SHP77 treated with DMSO at 0.1 percent for 48 hours (cell line): ENCODE measurements around the gene ANKRD16.
"Not testable (repeated sequence)": the region's sequence is repeated elsewhere in the genome, so short reads cannot be mapped to it uniquely, and the experiment has no call there.

Experiments used
- DNase-seq: peaks from one replicate; lab custom pipeline; 2025; lab: John Stamatoyannopoulos, UW

The ANKRD16 gene

GRCh38 chr10:5903563-5903962 lies 13.9 kb upstream of the ANKRD16 start:
- DNase-seq = no peak

- DNase-seq = no peak
Observed at GRCh38 chr10:5902511-5903274, 13.0 kb upstream of the ANKRD16 start.

- no peak for DNase-seq
Observed at GRCh38 chr10:5900247-5900646, 10.6 kb upstream of the ANKRD16 start.

GRCh38 chr10:5898163-5898562 lies 8.5 kb upstream of the ANKRD16 start:
- DNase-seq = no peak

- no peak for DNase-seq
Observed at GRCh38 chr10:5897504-5897903, 7.8 kb upstream of the ANKRD16 start.

GRCh38 chr10:5897053-5897340 lies 7.3 kb upstream of the ANKRD16 start:
- no peak for DNase-seq

GRCh38 chr10:5896208-5897052 lies 6.7 kb upstream of the ANKRD16 start:
- DNase-seq = no peak

GRCh38 chr10:5895804-5896203 lies 6.1 kb upstream of the ANKRD16 start:
- no peak for DNase-seq

GRCh38 chr10:5895365-5895764 lies 5.7 kb upstream of the ANKRD16 start:
- no peak for DNase-seq

GRCh38 chr10:5894873-5895272 lies 5.2 kb upstream of the ANKRD16 start:
- DNase-seq = no peak

- DNase-seq = no peak
Observed at GRCh38 chr10:5894403-5894802, 4.7 kb upstream of the ANKRD16 start.

GRCh38 chr10:5893321-5893720 lies 3.6 kb upstream of the ANKRD16 start:
- DNase-seq = no peak

- DNase-seq = no peak
Observed at GRCh38 chr10:5892007-5892406, 2.3 kb upstream of the ANKRD16 start.

- no peak for DNase-seq
Observed at GRCh38 chr10:5891009-5891408, 1.3 kb upstream of the ANKRD16 start.

- no peak for DNase-seq
Observed at GRCh38 chr10:5890452-5890915, 791 bp upstream of the ANKRD16 start.

GRCh38 chr10:5888843-5889623 lies 660 bp downstream of the ANKRD16 start:
- peak; percentile 4 for DNase-seq

- DNase-seq = no peak
Observed at GRCh38 chr10:5888351-5888750, 1.3 kb downstream of the ANKRD16 start.

- no peak for DNase-seq
Observed at GRCh38 chr10:5887641-5888040, 2.1 kb downstream of the ANKRD16 start.

- DNase-seq = no peak
Observed at GRCh38 chr10:5887029-5887428, 2.7 kb downstream of the ANKRD16 start.

GRCh38 chr10:5885619-5886018 lies 4.1 kb downstream of the ANKRD16 start:
- no peak for DNase-seq

- DNase-seq = no peak
Observed at GRCh38 chr10:5882961-5883360, 6.7 kb downstream of the ANKRD16 start.

- not testable (repeated sequence) for DNase-seq
Observed at GRCh38 chr10:5877041-5877440, 12.7 kb downstream of the ANKRD16 start.
